Activated T-cell treated with anti-CD3 and anti-CD28 coated beads, Interleukin-2, amount 50 U/mL, for 24 hours (primary cell): ENCODE results near the gene GULP1.

ENCODE experiments used
- DNase-seq: peaks from one replicate; pipeline ENCODE4 v3.0.0-alpha.2; 2020
- H3K27ac Mint-ChIP-seq: 2 replicates; pipeline ENCODE4 v1.8.0; 2020; ENCODE audit warnings: mild to moderate bottlenecking, mixed read lengths
- H3K27me3 Mint-ChIP-seq: 2 replicates; pipeline ENCODE4 v1.8.0; 2020; ENCODE audit warnings: mixed read lengths
- H3K36me3 Mint-ChIP-seq: 2 replicates; pipeline ENCODE4 v1.8.0; 2020; ENCODE audit warnings: low read depth, mixed read lengths
- H3K4me1 Mint-ChIP-seq: 2 replicates; pipeline ENCODE4 v1.8.0; 2020; ENCODE audit warnings: low read depth, mixed read lengths
- H3K4me3 Mint-ChIP-seq: 2 replicates; pipeline ENCODE4 v1.8.0; 2020; ENCODE audit warnings: mild to moderate bottlenecking, moderate library complexity, mixed read lengths
- H3K9me3 Mint-ChIP-seq: 2 replicates; pipeline ENCODE4 v1.8.0; 2020; ENCODE audit warnings: mixed read lengths

GULP1 gene

DNA sequence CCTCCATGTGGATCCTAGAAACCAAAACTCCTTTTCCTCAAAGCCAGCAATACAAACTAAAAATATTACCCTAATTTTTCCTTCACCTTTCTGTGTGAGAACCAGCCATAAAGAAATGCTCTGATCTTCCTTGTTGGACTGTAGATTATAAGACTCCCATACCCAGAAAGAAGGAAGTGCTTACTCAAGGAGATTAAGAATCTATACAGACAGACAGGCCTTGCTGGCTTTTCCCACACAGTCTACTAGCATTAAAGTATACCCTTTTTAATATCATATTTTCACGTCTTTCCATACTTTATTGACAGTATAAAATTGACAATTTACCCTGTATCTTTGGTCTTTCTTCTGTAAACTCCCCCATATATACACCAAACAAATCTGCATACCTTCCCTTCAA lies 139.0 kb downstream of the GULP1 start:
- H3K4me3 Mint-ChIP-seq = no peak overlapping the region
- H3K27ac Mint-ChIP-seq = no peak overlapping the region
- DNase-seq = no peak
- no peaks in the 10 kb centered on the region for H3K9me3 Mint-ChIP-seq
- H3K27me3 Mint-ChIP-seq = no peaks in the 10 kb centered on the region
- H3K36me3 Mint-ChIP-seq = no peaks in the 10 kb centered on the region
- no peaks in the 10 kb centered on the region for H3K4me1 Mint-ChIP-seq

DNA sequence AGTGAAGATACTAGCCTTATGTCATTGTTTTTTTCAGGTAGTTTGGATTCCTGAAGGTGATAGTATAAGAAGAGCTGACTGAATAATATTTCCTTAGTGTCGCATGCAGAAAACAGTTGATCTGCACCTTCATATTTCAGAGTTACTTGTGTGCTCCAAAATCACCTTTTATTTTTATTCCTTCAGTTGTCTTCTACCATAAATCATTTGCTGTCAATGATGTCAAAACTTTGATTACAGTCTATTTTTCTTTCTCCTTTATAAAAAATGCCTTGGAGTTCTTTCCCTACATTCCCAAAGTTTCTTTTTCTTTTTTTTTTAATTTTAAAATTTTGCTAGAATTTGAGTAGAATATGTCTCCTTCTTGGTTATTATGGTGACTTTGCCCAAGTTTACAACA lies 142.3 kb downstream of the GULP1 start:
- no peak for DNase-seq
- no peak overlapping the region for H3K27ac Mint-ChIP-seq
- no peak overlapping the region for H3K4me3 Mint-ChIP-seq
- no peaks in the 10 kb centered on the region for H3K27me3 Mint-ChIP-seq
- no peaks in the 10 kb centered on the region for H3K36me3 Mint-ChIP-seq
- peaks cover 2% of the 10 kb centered on the region for H3K9me3 Mint-ChIP-seq
- no peaks in the 10 kb centered on the region for H3K4me1 Mint-ChIP-seq

DNA sequence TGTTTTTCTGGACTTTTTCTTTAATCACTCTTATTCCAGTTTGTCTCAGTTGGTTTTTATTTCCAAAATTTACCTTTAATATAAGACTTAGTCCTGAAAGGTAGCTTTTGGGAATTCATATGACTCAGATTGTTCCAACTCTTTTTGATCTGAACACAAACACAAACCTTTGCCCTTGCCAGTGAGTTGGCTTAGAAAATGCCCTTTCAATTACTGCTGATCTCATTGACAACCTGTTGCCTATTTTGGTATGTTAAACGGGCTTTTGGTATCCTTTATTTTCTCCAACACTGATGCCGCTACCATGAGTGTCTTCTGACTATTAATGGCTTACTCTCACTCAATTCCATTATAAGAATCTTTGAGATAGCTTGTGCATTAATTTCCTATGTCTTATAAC lies 143.4 kb downstream of the GULP1 start:
- no peaks in the 10 kb centered on the region for H3K27me3 Mint-ChIP-seq
- H3K36me3 Mint-ChIP-seq = no peaks in the 10 kb centered on the region
- H3K4me3 Mint-ChIP-seq = no peak overlapping the region
- DNase-seq = no peak
- H3K9me3 Mint-ChIP-seq = peaks cover 2% of the 10 kb centered on the region
- H3K27ac Mint-ChIP-seq = no peak overlapping the region
- no peaks in the 10 kb centered on the region for H3K4me1 Mint-ChIP-seq

DNA sequence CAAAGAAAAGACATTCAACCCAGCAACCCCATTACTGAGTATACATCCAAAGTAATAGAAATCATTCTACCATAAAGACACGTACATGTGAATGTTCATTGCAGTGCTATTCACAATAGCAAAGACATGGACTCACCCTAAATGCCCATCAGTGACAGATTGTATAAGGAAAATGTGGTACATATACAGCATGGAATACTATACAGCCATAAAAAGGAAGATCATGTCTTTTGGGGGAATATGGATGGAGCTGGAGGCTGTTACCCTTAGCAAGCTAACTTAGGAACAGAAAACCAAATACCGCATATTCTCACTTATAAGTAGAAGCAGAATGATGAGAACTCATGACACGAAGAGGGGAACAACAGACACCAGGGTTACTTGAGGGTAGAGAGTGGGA lies 145.9 kb downstream of the GULP1 start:
- peaks cover 2% of the 10 kb centered on the region for H3K9me3 Mint-ChIP-seq

DNA sequence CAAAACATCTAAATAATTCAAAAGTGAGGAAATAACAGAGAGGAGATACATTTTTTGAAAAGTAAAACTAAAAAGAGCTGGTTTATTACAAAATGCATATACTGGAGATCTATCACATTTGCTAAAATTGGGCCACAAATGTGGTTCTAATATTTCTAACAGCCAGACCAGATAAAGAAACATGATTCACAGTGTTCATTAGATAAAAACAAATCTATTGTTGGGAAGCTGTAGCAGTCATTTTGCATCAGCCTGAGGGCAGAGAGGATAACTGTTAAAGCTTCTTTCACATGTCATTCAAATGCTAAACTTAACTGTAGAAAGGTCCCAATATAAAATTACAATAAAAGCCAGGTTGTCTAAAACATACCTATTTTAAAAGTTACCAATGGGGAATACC lies 148.3 kb downstream of the GULP1 start:
- Mint-ChIP-seq H3K4me3 (no peak overlapping the region), H3K36me3 (no peaks in the 10 kb centered on the region), H3K27ac (no peak overlapping the region), H3K27me3 (no peaks in the 10 kb centered on the region), H3K4me1 (no peaks in the 10 kb centered on the region), H3K9me3 (peaks cover 2% of the 10 kb centered on the region)
- no peak for DNase-seq

More for the DNA sequence above, 145.9 kb downstream of the GULP1 start:
- DNase-seq = no peak
- H3K36me3 Mint-ChIP-seq = no peaks in the 10 kb centered on the region
- no peaks in the 10 kb centered on the region for H3K27me3 Mint-ChIP-seq
- no peaks in the 10 kb centered on the region for H3K4me1 Mint-ChIP-seq
- no peak overlapping the region for H3K27ac Mint-ChIP-seq
- H3K4me3 Mint-ChIP-seq = no peak overlapping the region

DNA sequence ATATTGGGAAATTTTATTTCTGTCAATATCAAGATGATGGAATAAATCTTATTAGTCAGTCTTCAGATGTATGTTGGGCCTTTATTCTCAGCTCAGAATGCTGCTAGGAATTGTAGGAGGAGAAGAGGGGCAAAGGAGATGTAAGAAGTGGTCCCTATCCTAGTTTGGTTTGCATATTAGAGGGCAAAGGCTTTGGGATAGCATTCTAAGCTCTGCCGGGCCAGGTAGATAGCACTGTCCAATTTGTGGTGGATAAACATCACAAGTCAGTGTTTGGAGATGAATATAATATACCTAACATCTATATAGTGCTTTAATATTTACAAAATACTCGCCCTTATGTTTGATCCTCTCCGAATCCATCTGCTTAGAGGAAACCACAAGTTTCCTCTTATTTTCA lies 149.2 kb downstream of the GULP1 start:
- no peaks in the 10 kb centered on the region for H3K4me1 Mint-ChIP-seq
- H3K4me3 Mint-ChIP-seq = no peak overlapping the region
- H3K36me3 Mint-ChIP-seq = no peaks in the 10 kb centered on the region
- peaks cover 2% of the 10 kb centered on the region for H3K9me3 Mint-ChIP-seq
- no peaks in the 10 kb centered on the region for H3K27me3 Mint-ChIP-seq
- no peak overlapping the region for H3K27ac Mint-ChIP-seq
- no peak for DNase-seq

GRCh38 chr2:188441288-188441947 lies 149.7 kb downstream of the GULP1 start:
- Mint-ChIP-seq H3K4me3 (no peak overlapping the region), H3K4me1 (no peaks in the 10 kb centered on the region), H3K36me3 (no peaks in the 10 kb centered on the region), H3K27ac (no peak overlapping the region), H3K9me3 (peaks cover 2% of the 10 kb centered on the region), H3K27me3 (no peaks in the 10 kb centered on the region)
- no peak for DNase-seq

GRCh38 chr2:188443207-188443606 lies 151.5 kb downstream of the GULP1 start:
- Mint-ChIP-seq H3K4me1 (no peaks in the 10 kb centered on the region), H3K9me3 (no peaks in the 10 kb centered on the region), H3K27me3 (no peaks in the 10 kb centered on the region), H3K36me3 (no peaks in the 10 kb centered on the region), H3K27ac (no peak overlapping the region), H3K4me3 (no peak overlapping the region)
- no peak for DNase-seq

DNA sequence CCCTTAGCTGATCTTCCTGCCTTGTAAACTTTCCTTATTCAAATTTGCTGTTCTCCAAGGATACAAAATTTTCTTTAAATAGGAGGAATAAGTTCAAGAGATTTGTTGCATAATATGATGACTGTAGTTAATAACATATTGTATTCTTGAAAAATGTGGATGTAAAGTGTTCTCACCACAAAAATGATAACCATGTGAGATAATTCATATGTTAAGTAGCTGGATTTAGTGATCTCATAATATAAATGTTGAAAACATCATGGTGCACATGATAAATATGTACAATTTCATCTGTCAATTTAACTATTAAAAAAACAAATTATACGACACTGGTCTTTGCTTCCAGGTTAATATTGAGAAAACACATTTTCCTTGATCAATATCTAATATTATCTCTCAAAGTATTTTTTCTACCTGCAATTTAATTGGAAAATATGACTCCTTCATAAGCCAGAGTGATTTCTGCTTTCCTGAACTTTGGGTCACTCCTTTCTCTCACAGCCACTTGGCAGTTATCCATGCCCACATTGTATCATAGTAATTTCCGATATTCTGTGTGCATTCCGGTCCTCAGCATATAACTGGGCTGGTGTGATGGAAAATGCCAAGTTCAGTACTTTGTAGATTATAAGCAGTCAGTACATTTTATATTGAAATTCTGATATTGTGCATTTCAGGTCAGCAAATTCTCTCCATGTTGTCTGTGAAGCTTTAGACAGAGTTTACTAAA lies 152.6 kb downstream of the GULP1 start:
- Mint-ChIP-seq H3K4me1 (no peaks in the 10 kb centered on the region), H3K9me3 (no peaks in the 10 kb centered on the region), H3K4me3 (no peak overlapping the region), H3K36me3 (no peaks in the 10 kb centered on the region), H3K27me3 (no peaks in the 10 kb centered on the region), H3K27ac (no peak overlapping the region)
- no peak for DNase-seq

DNA sequence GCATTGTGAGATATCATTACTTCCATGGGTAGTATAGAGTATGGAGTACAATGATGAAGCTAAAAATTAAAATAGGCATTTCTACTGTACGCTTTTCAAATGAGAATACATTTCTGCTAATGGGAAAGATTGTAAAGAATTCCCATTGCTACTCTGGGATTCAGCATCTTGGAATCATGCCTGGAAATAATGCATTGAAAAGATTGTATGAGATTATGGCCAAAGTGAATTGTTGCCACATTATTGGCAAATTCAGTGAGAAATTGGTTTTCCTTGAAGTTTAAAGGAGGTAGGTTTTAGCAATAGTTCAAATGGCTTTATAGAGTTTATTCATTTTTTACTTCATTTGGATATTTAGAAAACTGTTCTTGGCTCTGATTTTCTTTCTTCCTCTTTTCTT lies 157.9 kb downstream of the GULP1 start:
- DNase-seq = no peak
- no peaks in the 10 kb centered on the region for H3K27me3 Mint-ChIP-seq
- H3K9me3 Mint-ChIP-seq = no peaks in the 10 kb centered on the region
- no peaks in the 10 kb centered on the region for H3K4me1 Mint-ChIP-seq
- no peak overlapping the region for H3K4me3 Mint-ChIP-seq
- H3K27ac Mint-ChIP-seq = no peak overlapping the region
- no peaks in the 10 kb centered on the region for H3K36me3 Mint-ChIP-seq

GRCh38 chr2:188449971-188450370 lies 158.3 kb downstream of the GULP1 start:
- Mint-ChIP-seq H3K4me1 (no peaks in the 10 kb centered on the region), H3K36me3 (no peaks in the 10 kb centered on the region), H3K4me3 (no peak overlapping the region), H3K9me3 (no peaks in the 10 kb centered on the region), H3K27ac (no peak overlapping the region), H3K27me3 (no peaks in the 10 kb centered on the region)
- DNase-seq = no peak

GRCh38 chr2:188450732-188451483 lies 159.2 kb downstream of the GULP1 start:
- Mint-ChIP-seq H3K27me3 (no peaks in the 10 kb centered on the region), H3K4me1 (no peaks in the 10 kb centered on the region), H3K27ac (no peak overlapping the region), H3K36me3 (no peaks in the 10 kb centered on the region), H3K4me3 (no peak overlapping the region), H3K9me3 (no peaks in the 10 kb centered on the region)
- DNase-seq = no peak

GRCh38 chr2:188452084-188452483 lies 160.4 kb downstream of the GULP1 start:
- Mint-ChIP-seq H3K4me3 (no peak overlapping the region), H3K9me3 (no peaks in the 10 kb centered on the region), H3K4me1 (no peaks in the 10 kb centered on the region), H3K27me3 (no peaks in the 10 kb centered on the region), H3K36me3 (no peaks in the 10 kb centered on the region), H3K27ac (no peak overlapping the region)
- no peak for DNase-seq

- no peak for DNase-seq
- Mint-ChIP-seq H3K36me3 (no peaks in the 10 kb centered on the region), H3K27me3 (no peaks in the 10 kb centered on the region), H3K4me3 (no peak overlapping the region), H3K9me3 (peaks cover 2% of the 10 kb centered on the region), H3K4me1 (no peaks in the 10 kb centered on the region), H3K27ac (no peak overlapping the region)
Measured at GRCh38 chr2:188456114-188456909, 164.6 kb downstream of the GULP1 start.
